ENCODE results near the gene SFMBT2. TPM values are rescaled to one million over a fixed set of nuclear protein-coding genes. Genes with fewer than 3 reads are reported as not detected.

Gene SFMBT2
- total RNA-seq, 1 donor = 2.0 TPM

DNA sequence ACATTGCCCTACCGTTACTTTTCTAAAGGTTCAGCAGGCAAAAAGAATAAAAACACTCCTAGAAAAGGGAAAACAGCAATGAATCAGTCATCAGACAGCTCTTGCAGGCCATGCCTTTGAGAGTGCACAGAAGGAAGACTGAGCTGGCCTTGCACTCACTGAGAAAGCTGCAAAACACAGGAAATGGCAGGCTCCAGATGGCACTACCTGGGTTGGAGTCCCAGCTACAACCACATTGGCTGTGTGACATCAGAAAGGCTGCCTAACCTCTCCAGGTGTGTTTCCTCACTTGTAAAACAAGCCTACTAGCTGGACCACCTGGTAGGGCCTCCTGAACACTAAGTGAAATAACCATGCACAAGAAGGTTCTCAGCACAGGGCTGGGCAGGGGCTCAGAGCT lies 113.7 kb downstream of the SFMBT2 start:
- H3K4me3 ChIP-seq (ENCODE audit: low read depth, low read length) = no peak overlapping the region
- TF ChIP-seq, protein P1, sequence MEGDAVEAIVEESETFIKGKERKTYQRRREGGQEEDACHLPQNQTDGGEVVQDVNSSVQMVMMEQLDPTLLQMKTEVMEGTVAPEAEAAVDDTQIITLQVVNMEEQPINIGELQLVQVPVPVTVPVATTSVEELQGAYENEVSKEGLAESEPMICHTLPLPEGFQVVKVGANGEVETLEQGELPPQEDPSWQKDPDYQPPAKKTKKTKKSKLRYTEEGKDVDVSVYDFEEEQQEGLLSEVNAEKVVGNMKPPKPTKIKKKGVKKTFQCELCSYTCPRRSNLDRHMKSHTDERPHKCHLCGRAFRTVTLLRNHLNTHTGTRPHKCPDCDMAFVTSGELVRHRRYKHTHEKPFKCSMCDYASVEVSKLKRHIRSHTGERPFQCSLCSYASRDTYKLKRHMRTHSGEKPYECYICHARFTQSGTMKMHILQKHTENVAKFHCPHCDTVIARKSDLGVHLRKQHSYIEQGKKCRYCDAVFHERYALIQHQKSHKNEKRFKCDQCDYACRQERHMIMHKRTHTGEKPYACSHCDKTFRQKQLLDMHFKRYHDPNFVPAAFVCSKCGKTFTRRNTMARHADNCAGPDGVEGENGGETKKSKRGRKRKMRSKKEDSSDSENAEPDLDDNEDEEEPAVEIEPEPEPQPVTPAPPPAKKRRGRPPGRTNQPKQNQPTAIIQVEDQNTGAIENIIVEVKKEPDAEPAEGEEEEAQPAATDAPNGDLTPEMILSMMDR (IDR thresholded peaks at IDR 0.05; ENCODE audit: insufficient read depth, low read length) = no peak
- no peak for DNase-seq (ENCODE audit: low read depth)

DNA sequence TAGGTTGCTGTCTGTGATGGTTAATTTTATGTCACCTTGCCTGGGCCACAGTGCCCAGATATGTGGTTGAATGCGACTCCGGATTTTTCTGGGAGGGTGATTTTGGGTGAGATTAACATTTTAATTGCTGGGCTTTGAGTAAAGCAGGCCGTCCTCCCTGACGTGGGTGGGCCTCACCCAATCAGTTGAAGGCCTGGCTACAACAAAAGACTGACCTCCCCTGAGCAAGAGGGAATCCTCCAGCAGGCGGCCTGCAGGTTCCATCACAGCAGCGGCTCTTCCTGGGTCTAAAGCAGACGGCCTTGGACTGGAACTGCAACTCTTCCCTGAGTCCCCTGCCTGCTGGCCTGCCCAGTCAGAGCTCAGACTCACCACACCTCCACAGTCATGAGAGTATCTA lies 114.2 kb downstream of the SFMBT2 start:
- TF ChIP-seq, protein P1 (IDR thresholded peaks at IDR 0.05; ENCODE audit: insufficient read depth, low read length) = no peak
- no peak for DNase-seq (ENCODE audit: low read depth)
- H3K4me3 ChIP-seq (ENCODE audit: low read depth, low read length) = no peak overlapping the region

DNA sequence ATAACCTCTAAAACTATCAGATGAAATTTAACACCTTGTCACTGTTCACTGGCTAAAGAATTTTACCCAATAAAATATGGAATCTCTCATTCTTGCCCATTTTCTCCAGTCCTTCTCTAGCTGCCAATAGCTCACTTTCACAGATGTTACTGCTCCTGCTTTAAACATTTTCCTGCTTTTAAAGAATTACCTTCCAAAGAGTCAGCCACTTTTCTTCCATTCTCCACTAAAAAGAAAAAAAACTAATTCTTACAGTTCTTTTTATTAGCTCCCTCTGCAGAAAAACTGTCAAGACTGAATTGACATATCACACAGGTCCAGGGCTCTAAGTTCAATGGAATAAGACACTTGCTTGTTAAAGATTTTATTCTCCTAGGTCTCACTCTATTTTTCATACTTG lies 114.8 kb downstream of the SFMBT2 start:
- TF ChIP-seq, protein P1 (IDR thresholded peaks at IDR 0.05; ENCODE audit: insufficient read depth, low read length) = no peak
- H3K4me3 ChIP-seq (ENCODE audit: low read depth, low read length) = no peak overlapping the region
- no peak for DNase-seq (ENCODE audit: low read depth)

DNA sequence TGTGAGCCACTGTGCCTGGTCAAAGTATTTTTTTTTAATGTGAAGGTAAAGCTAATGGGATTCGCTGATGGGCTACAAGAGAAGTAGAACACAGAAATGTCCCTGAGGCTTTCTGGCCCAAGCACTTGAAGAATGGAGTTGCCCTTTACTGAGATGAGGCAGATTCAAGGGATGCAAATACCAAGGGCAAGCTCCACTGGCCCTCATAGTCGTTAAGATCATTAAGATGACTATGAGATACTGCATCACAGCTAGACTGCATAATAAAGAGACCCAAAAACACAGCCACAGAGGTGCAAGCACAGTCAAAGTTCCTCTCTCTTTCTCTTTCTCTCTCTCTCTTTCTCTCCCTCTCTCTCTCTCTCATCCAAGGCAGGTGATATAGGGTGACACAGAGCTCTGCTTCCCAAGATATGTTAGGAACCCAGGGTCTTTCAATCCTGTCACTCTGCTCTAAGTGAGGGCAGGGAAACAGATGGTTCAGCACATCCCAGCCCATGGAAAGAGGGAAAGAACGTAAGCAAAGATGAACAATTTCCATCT lies 117.4 kb downstream of the SFMBT2 start:
- TF ChIP-seq, protein P1 (IDR thresholded peaks at IDR 0.05; ENCODE audit: insufficient read depth, low read length) = no peak
- H3K4me3 ChIP-seq (ENCODE audit: low read depth, low read length) = no peak overlapping the region
- DNase-seq (ENCODE audit: low read depth) = no peak

DNA sequence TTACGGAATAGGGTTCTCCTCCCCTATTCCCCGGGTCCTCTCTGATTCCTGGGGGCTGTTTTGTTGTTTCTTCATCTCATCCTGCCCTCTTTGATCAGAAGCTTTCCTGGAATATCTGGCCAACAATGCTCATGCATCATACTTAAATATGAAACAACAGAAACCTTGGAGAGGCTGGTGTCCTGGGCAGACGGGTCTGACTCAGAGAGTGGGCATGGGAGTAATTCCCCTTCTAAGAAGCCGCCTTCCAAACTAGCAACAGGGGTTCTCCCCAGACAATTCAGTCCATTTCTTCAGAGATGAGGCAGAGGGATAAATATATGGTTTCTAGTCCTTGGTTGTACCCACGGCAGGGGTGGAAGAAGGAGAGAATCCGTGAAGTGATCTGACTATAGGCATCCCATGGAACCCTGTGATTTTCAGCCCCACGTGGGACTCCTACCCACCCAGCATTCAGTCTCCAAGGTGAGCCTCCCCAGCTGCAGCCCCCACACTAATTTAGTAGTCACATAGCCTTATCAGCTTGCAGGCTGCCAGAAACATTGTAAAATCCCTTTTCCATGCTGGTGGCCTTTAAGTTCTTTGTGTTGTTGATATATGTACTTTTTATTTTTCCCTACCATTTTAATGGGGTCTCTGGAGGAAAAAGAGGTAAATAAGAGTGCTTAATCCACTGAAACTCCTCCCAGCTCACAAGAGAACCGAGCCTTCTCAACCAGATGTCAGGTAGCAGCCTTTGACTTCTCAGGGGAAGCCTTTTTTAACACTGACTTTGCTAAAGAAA lies 119.2 kb downstream of the SFMBT2 start:
- H3K4me3 ChIP-seq (ENCODE audit: low read depth, low read length) = no peak overlapping the region
- DNase-seq (ENCODE audit: low read depth) = no peak
- TF ChIP-seq, protein P1 (IDR thresholded peaks at IDR 0.05; ENCODE audit: insufficient read depth, low read length) = no peak

DNA sequence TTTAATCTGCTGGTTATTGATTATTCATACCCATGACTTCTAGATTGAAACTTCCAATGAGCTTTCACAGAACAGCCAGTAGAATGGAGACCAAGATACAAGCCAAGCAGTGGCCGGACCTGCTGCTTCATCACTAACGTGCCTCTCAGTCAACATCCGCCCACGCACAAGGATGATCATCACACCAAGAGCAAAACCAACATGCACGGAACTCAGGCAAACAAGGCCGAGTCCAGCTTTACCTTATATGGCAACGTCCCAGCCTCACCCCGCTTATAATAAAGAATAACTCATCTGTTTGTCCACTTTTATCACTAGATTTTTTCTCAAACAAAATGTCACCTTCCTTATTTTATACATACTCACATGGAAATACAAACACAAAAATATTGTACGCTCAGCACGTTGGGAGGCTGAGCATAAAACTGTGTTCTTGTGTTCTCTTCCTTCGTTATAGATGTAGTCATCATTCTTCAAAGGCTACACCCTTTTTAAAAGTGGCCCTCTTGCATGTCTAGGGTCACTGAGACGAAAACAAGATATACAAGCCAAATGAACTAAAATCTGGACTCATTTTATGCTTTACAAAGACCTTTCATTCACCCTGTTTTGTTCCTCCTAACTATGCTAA lies 122.7 kb downstream of the SFMBT2 start:
- TF ChIP-seq, protein P1 (IDR thresholded peaks at IDR 0.05; ENCODE audit: insufficient read depth, low read length) = no peak
- H3K4me3 ChIP-seq (ENCODE audit: low read depth, low read length) = no peak overlapping the region
- no peak for DNase-seq (ENCODE audit: low read depth)
